Endodermal cell (in vitro differentiated cells): Measurements from ENCODE around the gene EXOC6. TPM values are rescaled to one million over a fixed set of nuclear protein-coding genes. Genes with fewer than 3 reads are reported as not detected.

ENCODE experiments used
- DNase-seq: peaks from one replicate; pipeline ENCODE4 v3.0.0-alpha.2; 2017
- H3K27ac ChIP-seq: 2 replicates; pipeline ENCODE4 v1.5.1; 2013; ENCODE audit warnings: mild to moderate bottlenecking, low read depth, low read length, moderate library complexity
- H3K27me3 ChIP-seq: 2 replicates; pipeline ENCODE4 v1.6.1; 2013; ENCODE audit warnings: mild to moderate bottlenecking, low read length, moderate library complexity; ENCODE audit not compliant: insufficient read depth, control insufficient read depth, poor library complexity, severe bottlenecking
- H3K36me3 ChIP-seq: 2 replicates; pipeline ENCODE4 v1.7.0; 2013; ENCODE audit warnings: mild to moderate bottlenecking, low read length, moderate library complexity; ENCODE audit not compliant: control insufficient read depth, insufficient read depth
- H3K4me1 ChIP-seq: one replicate; pipeline ENCODE4 v1.7.0; 2013; ENCODE audit warnings: low read length; ENCODE audit not compliant: control insufficient read depth, insufficient read depth
- H3K4me3 ChIP-seq: 2 replicates; pipeline ENCODE4 v1.5.1; 2013; ENCODE audit warnings: mild to moderate bottlenecking, low read length, moderate library complexity
- H3K9ac ChIP-seq: 2 replicates; pipeline ENCODE4 v1.6.1; 2013; ENCODE audit warnings: mild to moderate bottlenecking, low read length, moderate library complexity; ENCODE audit not compliant: poor library complexity, severe bottlenecking; ENCODE audit errors: extremely low read depth
- H3K9me3 ChIP-seq: 2 replicates; pipeline ENCODE4 v1.6.1; 2013; ENCODE audit warnings: mild to moderate bottlenecking, low read length, moderate library complexity; ENCODE audit not compliant: control insufficient read depth
- H3K27ac Mint-ChIP-seq: 2 replicates; pipeline ENCODE4 v1.8.0; 2020; ENCODE audit warnings: mixed read lengths
- H3K27me3 Mint-ChIP-seq: 2 replicates; pipeline ENCODE4 v1.8.0; 2021; ENCODE audit warnings: mild to moderate bottlenecking, mixed read lengths; ENCODE audit not compliant: insufficient read depth
- H3K36me3 Mint-ChIP-seq: 2 replicates; pipeline ENCODE4 v1.8.0; 2020; ENCODE audit warnings: low read depth, mixed read lengths
- H3K4me1 Mint-ChIP-seq: 2 replicates; pipeline ENCODE4 v1.8.0; 2020; ENCODE audit warnings: mixed read lengths
- H3K4me3 Mint-ChIP-seq: 2 replicates; pipeline ENCODE4 v1.8.0; 2020; ENCODE audit warnings: mild to moderate bottlenecking, moderate library complexity, mixed read lengths
- H3K9me3 Mint-ChIP-seq: 2 replicates; pipeline ENCODE4 v1.8.0; 2020; ENCODE audit warnings: mild to moderate bottlenecking, mixed read lengths
- CTCF ChIP-seq: fragments of 200-600 bp; sonication (generic); conservative IDR thresholded peaks from 2 replicates; pipeline ENCODE4 v1.5.0; 2021; ENCODE audit warnings: antibody characterized with exemption, mild to moderate bottlenecking
- WGBS, 2 experiments: methylation state at CpG; one replicate each; pipeline versions ENCODE4 v1.1.5 to v1.1.7; 2013; ENCODE audit warnings: missing lambda C conversion rate in 2 of 2, mixed read lengths in 1 of 2; ENCODE audit not compliant: insufficient coverage in 1 of 2, insufficient read length in 1 of 2; 5-methylcytosine and 5-hydroxymethylcytosine counted together
- long read RNA-seq, 4 experiments: library from polyadenylated mRNA in 2 of 4; library from RNA in 1 of 4; library from capped mRNA in 1 of 4; stranded (forward) in 3 of 4; unstranded in 1 of 4; transcript quantifications; one replicate each; pipeline ENCODE4 v2.0.0, GENCODE V29; 2020 to 2021; ENCODE audit warnings: inconsistent platforms in 1 of 4
- polyA plus RNA-seq, 2 experiments: library from polyadenylated mRNA; stranded (reverse); fragments of 50-300 nt; gene quantifications; one replicate each; pipeline ENCODE4 v1.2.3, GENCODE V29; 2013
- total RNA-seq, 2 donors: library from RNA; stranded (reverse); fragmentation: NEBNext Ultra II Directional in 1 of 2; extraction: Animal tissue kit (Norgen Biotek cat#: 25700) in 1 of 2; gene quantifications; 2 replicates in 1 of 2; 3 replicates in 1 of 2; pipeline ENCODE4 v1.2.1, GENCODE V29; 2021

Gene EXOC6, protein sequence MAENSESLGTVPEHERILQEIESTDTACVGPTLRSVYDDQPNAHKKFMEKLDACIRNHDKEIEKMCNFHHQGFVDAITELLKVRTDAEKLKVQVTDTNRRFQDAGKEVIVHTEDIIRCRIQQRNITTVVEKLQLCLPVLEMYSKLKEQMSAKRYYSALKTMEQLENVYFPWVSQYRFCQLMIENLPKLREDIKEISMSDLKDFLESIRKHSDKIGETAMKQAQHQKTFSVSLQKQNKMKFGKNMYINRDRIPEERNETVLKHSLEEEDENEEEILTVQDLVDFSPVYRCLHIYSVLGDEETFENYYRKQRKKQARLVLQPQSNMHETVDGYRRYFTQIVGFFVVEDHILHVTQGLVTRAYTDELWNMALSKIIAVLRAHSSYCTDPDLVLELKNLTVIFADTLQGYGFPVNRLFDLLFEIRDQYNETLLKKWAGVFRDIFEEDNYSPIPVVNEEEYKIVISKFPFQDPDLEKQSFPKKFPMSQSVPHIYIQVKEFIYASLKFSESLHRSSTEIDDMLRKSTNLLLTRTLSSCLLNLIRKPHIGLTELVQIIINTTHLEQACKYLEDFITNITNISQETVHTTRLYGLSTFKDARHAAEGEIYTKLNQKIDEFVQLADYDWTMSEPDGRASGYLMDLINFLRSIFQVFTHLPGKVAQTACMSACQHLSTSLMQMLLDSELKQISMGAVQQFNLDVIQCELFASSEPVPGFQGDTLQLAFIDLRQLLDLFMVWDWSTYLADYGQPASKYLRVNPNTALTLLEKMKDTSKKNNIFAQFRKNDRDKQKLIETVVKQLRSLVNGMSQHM
- total RNA-seq = 10 to 100 TPM; 12.1 to 21.3 TPM
- 18.0 TPM for polyA plus RNA-seq (2013, experiment 1 of 2)
- 17.0 TPM for polyA plus RNA-seq (2013, experiment 2 of 2)
- long read RNA-seq, experiment 1, partial matches to known transcripts = 11 of 15 reads
- long read RNA-seq, experiment 1, other reads (novel, unspliced or antisense) = 2 of 15 reads
- long read RNA-seq, experiment 2, transcript EXOC6-201 (22 exons, 3,564 nt) = major isoform, 14 of 23 reads
- long read RNA-seq, experiment 2, partial matches to known transcripts = 1 of 23 reads
- long read RNA-seq, experiment 2, other reads (novel, unspliced or antisense) = 8 of 23 reads
- long read RNA-seq, experiment 3, partial matches to known transcripts = 7 of 14 reads
- long read RNA-seq, experiment 3, other reads (novel, unspliced or antisense) = 3 of 14 reads
- long read RNA-seq, experiment 4, transcript EXOC6-201 (22 exons, 3,564 nt) = major isoform, 5 of 22 reads
- long read RNA-seq, experiment 4, partial matches to known transcripts = 12 of 22 reads
- long read RNA-seq, experiment 4, other reads (novel, unspliced or antisense) = 1 of 22 reads

DNA sequence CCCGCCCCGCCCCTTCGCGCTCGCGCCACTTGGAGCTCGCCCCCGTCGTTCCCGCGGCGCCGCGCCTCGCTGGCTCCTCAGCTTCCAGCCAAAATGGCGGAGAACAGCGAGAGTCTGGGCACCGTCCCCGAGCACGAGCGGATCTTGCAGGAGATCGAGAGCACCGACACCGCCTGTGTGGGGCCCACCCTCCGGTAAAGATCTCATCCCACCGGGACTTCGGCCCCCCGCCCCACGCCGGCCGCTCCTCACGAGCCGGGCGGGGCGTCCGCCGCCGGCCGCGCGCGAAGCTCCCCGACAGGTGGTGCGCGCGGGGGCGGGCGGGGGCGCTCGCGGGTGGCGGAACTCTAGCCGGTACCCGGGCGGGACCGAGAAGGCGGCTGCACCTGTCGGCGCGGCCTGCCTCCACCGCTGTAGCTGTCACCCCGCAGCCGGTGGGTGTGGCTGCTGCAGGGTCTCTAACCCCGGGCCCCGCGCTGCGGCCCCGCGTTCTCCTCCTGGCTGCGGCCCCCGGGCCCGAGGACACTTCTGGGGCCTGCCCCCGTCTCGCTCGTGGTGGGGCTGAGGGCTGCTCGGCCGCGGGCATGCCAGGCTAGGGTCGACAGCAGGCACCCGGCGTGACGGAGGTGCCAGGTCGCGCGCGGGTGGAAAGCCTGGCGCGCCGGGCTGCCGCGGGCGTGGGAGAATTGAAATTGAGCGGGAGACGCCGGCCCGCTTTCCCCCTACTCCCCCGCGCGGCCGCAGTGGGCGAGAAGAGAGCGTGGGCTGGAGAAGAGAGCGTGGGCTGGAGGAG is at the start of gene EXOC6:
TSS of gene EXOC6 (plus strand) at position 80 of the 793 bp plus-strand sequence. CDS start at position 94, 14 bp downstream.
- Histone ChIP-seq H3K9ac (no peak within 1 kb of the TSS), H3K4me3 (peak within 1 kb of the TSS; percentile 94), H3K9me3 (no peaks in the 10 kb centered on the region), H3K27ac (peak within 1 kb of the TSS; percentile 69), H3K36me3 (no peaks in the 10 kb centered on the region), H3K27me3 (peaks cover 24% of the 10 kb centered on the region), H3K4me1 (no peaks in the 10 kb centered on the region)
- TF ChIP-seq CTCF = peak; percentile 29
- Mint-ChIP-seq H3K4me1 (peaks cover 10% of the 10 kb centered on the region), H3K4me3 (peak within 1 kb of the TSS; percentile 61), H3K27ac (no peak within 1 kb of the TSS), H3K36me3 (no peaks in the 10 kb centered on the region), H3K9me3 (no peaks in the 10 kb centered on the region), H3K27me3 (peaks cover 56% of the 10 kb centered on the region)
- 0% methylated on average over 19 to 103 of the region's 103 CpGs for WGBS, 2 experiments
- DNase-seq = peak; percentile 90

DNA sequence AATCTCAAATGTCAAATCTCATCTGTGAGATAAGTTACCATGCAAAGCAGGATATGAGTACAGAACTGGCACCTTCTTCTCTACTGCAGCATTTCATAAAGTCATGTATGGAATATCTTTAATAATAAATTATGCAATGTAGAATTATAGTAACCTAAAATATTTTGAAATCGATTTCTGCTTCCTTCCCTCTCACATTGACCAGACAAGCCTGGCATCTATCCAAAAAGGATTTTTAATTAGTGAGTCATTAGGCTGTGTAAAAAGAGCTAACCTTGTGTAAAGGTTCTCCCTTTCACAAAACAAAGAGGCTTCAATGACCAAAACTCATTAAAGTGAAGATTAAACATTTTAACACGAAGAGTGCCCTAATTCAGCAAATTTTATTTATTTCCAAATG is 48.8 kb upstream of the EXOC6 start:
- no peaks in the 10 kb centered on the region for H3K36me3 Mint-ChIP-seq
- H3K27ac Mint-ChIP-seq = no peak overlapping the region
- no peak overlapping the region for H3K4me3 ChIP-seq
- no peak for TF ChIP-seq CTCF
- peaks cover 26% of the 10 kb centered on the region for H3K9me3 Mint-ChIP-seq
- no peak for DNase-seq
- 50 to 87% methylated on average over 1 of the region's 2 CpGs for WGBS, 2 experiments
- no peak overlapping the region for H3K27ac ChIP-seq
- peaks cover 7% of the 10 kb centered on the region for H3K9me3 ChIP-seq
- no peak overlapping the region for H3K9ac ChIP-seq
- no peaks in the 10 kb centered on the region for H3K27me3 ChIP-seq
- H3K4me1 ChIP-seq = no peaks in the 10 kb centered on the region
- H3K4me3 Mint-ChIP-seq = no peak overlapping the region
- H3K36me3 ChIP-seq = no peaks in the 10 kb centered on the region
- no peaks in the 10 kb centered on the region for H3K27me3 Mint-ChIP-seq
- peaks cover 8% of the 10 kb centered on the region for H3K4me1 Mint-ChIP-seq
